LNCAP (cell line): ENCODE data around the gene ANO6.

Experiments
- CTCF ChIP-seq: fragments of 450-650 bp; IDR thresholded peaks from 2 replicates; pipeline ENCODE4 v1.5.1; 2017; ENCODE audit warnings: mild to moderate bottlenecking

ANO6 gene

GRCh38 chr12:45220969-45221368 lies 5.1 kb downstream of the ANO6 start:
- no peak for TF ChIP-seq CTCF

GRCh38 chr12:45223868-45224267 lies 8.0 kb downstream of the ANO6 start:
- no peak for TF ChIP-seq CTCF

GRCh38 chr12:45224311-45224710 lies 8.4 kb downstream of the ANO6 start:
- TF ChIP-seq CTCF: no peak

GRCh38 chr12:45226021-45226420 lies 10.1 kb downstream of the ANO6 start:
- no peak for TF ChIP-seq CTCF

GRCh38 chr12:45227316-45228067 lies 11.6 kb downstream of the ANO6 start:
- TF ChIP-seq CTCF: no peak

- no peak for TF ChIP-seq CTCF
Measured at GRCh38 chr12:45231515-45232145, 15.7 kb downstream of the ANO6 start.

GRCh38 chr12:45232146-45232755 lies 16.4 kb downstream of the ANO6 start:
- no peak for TF ChIP-seq CTCF
